Measurements from ENCODE around the gene ZNF862.

- TF ChIP-seq POLR2A (IDR thresholded peaks at IDR 0.05) (no peak), CTCF (IDR thresholded peaks at IDR 0.05) (no peak)
Measured at GRCh38 chr7:149811831-149812490, 26.2 kb upstream of the ZNF862 start.
